ENCODE results near the gene PRR20E. TPM values are rescaled to one million over a fixed set of nuclear protein-coding genes. Genes with fewer than 3 reads are reported as not detected.
"Not testable (repeated sequence)": the region's sequence is repeated elsewhere in the genome, so short reads cannot be mapped to it uniquely, and the experiment has no call there.

PRR20E gene
- total RNA-seq (2014; rRNA removed; shearing (Covaris generic)), result not detected in 2 replicates
- not detected in 2 replicates for polyA plus RNA-seq (2014; cell fraction: nucleus; rRNA removed)

DNA sequence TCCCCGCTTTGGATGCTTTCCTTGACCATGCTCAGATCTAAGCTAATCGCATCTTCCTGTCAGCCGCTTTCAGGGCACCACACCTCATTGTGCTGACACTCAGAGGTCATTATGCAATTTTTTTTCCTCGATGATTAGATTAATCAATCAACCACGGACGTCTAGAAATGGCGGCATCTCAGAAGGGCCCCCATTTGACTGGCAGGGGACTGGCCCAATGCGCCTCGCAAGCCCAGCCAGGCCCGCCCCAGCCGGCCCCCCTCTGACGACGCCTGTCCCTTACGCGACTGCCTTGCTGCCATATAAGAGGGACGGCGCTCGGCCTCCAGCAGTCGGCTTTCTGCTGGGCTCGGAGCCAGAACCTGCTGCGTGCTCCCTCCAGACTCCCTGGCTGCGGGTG lies at the start of gene PRR20E:
PRR20E (plus strand) TSS at position 301 of the 400 bp plus-strand sequence. CDS start 387 bp downstream, outside the sequence.
- not testable (repeated sequence) for DNase-seq (ENCODE audit: extremely low read depth, low read depth)

- no peak for DNase-seq (ENCODE audit: extremely low read depth, low read depth)
Measured at GRCh38 chr13:57123681-57124080, 43.3 kb upstream of the PRR20E start.

DNA sequence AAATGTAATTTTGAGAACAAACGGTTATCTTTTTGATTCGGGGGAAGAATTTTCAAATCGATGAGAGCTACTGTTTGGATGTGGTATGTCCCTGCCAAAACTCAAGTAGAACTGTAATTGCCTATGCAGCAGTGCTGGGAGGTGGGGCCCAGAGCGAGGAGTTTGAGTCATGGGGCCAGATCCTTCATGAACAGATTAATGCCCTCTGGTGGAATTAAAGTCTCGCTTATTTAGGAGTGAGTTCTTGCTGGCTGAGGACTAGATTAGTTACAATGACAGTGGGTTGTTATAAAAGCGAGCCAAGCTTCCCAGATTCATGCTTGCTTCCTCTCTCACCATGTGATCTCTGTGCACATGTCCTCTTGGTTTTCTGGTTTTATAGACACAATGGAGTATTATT lies 38.1 kb upstream of the PRR20E start:
- no peak for DNase-seq (ENCODE audit: extremely low read depth, low read depth)

- no peak for DNase-seq (ENCODE audit: extremely low read depth, low read depth)
Measured at GRCh38 chr13:57136093-57136492, 30.9 kb upstream of the PRR20E start.

- DNase-seq (ENCODE audit: extremely low read depth, low read depth), result no peak
Measured at GRCh38 chr13:57137585-57137984, 29.4 kb upstream of the PRR20E start.

GRCh38 chr13:57138988-57139387 lies 28.0 kb upstream of the PRR20E start:
- no peak for DNase-seq (ENCODE audit: extremely low read depth, low read depth)

DNA sequence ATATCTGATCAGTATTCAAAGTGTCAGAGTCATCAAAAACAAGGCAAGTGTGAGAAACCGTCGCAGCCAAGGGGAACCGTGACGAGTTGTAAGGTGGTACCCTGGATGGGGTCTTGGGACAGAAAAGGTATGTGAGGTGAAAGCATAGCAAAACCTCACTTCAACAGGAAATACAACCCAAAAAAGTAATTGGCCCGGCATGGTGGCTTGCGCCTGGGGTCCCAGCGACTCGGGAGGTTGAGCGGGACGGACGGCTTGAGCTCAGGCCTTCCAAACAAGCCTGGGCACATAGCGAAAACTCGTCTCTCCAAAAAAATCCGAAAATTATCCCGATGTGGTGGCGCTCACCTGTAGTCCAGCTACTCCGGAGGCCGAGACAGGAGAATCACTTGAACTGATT lies 27.2 kb upstream of the PRR20E start:
- DNase-seq (ENCODE audit: extremely low read depth, low read depth), result not testable (repeated sequence)

DNA sequence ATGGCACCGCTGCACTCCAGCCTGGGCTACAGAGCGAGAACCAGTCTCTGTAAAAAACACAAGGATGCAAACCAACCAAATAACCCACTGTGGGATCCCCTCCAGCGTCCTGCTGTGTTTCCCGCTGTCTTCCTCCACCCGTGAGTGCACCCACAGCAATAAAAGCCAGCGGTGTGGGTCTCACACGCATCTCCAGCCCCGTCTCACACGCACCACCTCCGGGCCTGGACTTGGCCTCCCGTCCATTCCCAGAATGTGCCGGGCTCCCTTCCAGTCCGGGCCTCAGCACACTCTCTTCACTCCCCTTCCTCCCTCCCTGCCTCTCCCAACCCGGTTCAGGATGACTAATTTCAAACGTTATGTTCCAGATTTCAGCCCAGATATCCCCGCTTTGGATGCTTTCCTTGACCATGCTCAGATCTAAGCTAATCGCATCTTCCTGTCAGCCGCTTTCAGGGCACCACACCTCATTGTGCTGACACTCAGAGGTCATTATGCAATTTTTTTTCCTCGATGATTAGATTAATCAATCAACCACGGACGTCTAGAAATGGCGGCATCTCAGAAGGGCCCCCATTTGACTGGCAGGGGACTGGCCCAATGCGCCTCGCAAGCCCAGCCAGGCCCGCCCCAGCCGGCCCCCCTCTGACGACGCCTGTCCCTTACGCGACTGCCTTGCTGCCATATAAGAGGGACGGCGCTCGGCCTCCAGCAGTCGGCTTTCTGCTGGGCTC lies 26.6 kb upstream of the PRR20E start, which contains the start of gene PRR20A:
PRR20A (plus strand) TSS at position 684 of the 734 bp plus-strand sequence. CDS start 387 bp downstream, outside the sequence.
- DNase-seq (ENCODE audit: extremely low read depth, low read depth), result not testable (repeated sequence)

GRCh38 chr13:57147188-57147587 lies 19.8 kb upstream of the PRR20E start, which contains the start of gene PRR20B:
Gene PRR20B, plus strand, starts transcription at chr13:57147488. Its CDS starts 387 bp downstream, at chr13:57147875.
- DNase-seq (ENCODE audit: extremely low read depth, low read depth), result not testable (repeated sequence)

DNA sequence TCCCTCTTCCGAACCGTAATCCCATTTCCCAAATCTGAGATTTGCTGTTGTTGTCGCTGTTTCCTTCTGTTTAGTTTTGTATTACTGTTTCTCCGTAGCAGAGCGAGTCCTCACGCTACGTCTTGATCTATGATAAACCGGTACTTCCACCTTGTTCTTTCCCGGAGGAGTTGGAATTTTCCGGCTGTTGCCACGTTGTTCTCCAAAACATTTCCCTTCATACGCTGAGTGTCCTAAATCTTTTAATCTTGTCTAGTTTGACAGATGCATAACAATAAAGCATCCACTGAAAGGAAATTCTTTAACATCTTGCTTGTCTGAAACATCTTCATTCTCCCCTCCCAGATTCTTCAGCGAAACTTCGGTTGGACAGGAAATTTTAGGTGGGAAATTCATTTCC lies 18.9 kb upstream of the PRR20E start:
- not testable (repeated sequence) for DNase-seq (ENCODE audit: extremely low read depth, low read depth)

- not testable (repeated sequence) for DNase-seq (ENCODE audit: extremely low read depth, low read depth)
Measured at GRCh38 chr13:57153761-57154160, 13.2 kb upstream of the PRR20E start, which contains the start of gene PRR20C. Gene PRR20C, plus strand, starts transcription at chr13:57154061. Its CDS starts 387 bp downstream, at chr13:57154448.

- not testable (repeated sequence) for DNase-seq (ENCODE audit: extremely low read depth, low read depth)
Measured at GRCh38 chr13:57160332-57160731, 6.7 kb upstream of the PRR20E start, which contains the start of gene PRR20D. Gene PRR20D, plus strand, starts transcription at chr13:57160632. Its CDS starts 387 bp downstream, at chr13:57161019.

DNA sequence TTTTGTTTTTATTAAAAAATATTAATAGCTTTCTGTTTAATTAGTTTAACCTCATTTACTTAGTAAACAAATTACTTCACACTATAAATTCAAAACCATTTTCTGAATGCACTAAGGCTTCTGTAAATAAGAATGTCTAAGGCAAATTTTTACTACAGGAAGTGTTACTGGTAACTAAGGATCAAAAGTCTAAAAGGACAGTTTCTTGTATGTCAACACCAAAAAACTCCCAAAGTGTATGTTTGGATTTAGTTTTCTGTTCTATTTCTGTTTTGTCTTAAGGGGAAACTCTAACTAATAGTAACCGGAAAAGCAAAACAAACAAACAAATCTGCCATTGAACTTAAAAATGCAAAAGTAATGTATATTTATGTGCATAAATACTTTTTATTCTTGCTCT lies 24.7 kb downstream of the PRR20E start:
- no peak for DNase-seq (ENCODE audit: extremely low read depth, low read depth)

- no peak for DNase-seq (ENCODE audit: extremely low read depth, low read depth)
Measured at GRCh38 chr13:57212989-57213388, 46.0 kb downstream of the PRR20E start.

Small RNA genes within 50 kb of the gene (small RNA-seq; reads per million reads assigned to genes)
- 0 reads per million in 2 experiments for gene PRR20FP

Other genes with a start within 250 kb of the PRR20E start
- not detected in 2 replicates for gene PRR20A, start 26.3 kb upstream of the PRR20E start, total RNA-seq (2014; rRNA removed; shearing (Covaris generic))
- gene PRR20B, start 19.7 kb upstream of the PRR20E start, total RNA-seq (2014; rRNA removed; shearing (Covaris generic)), result not detected in 2 replicates
- not detected in 2 replicates for gene PRR20C, start 13.1 kb upstream of the PRR20E start, total RNA-seq (2014; rRNA removed; shearing (Covaris generic))
- gene PRR20D, start 6.6 kb upstream of the PRR20E start, total RNA-seq (2014; rRNA removed; shearing (Covaris generic)), result not detected in 2 replicates